Measurements from ENCODE around the gene SLCO4A1.

GRCh38 chr20:62675156-62675876 lies 33.0 kb downstream of the SLCO4A1 start:
- TF ChIP-seq CTCF (IDR thresholded peaks at IDR 0.05): no peak
- no peak for TF ChIP-seq POLR2AphosphoS5 (IDR thresholded peaks at IDR 0.05; ENCODE audit: insufficient read depth in 1 of 2, low read depth in 1 of 2)

Measured in vagina (tissue), 2 donors.